HG02943 (cell line): Measurements from ENCODE around the gene BEAN1.
"Not testable (repeated sequence)": the region's sequence is repeated elsewhere in the genome, so short reads cannot be mapped to it uniquely, and the experiment has no call there.

Experiments
- ATAC-seq: cut with Tn5 transposase; IDR thresholded peaks from one replicate; pipeline ENCODE4 v1.9.1; 2021; ENCODE audit warnings: mild to moderate bottlenecking, low read depth, moderate library complexity; ENCODE audit not compliant: unreplicated experiment

BEAN1 gene

DNA sequence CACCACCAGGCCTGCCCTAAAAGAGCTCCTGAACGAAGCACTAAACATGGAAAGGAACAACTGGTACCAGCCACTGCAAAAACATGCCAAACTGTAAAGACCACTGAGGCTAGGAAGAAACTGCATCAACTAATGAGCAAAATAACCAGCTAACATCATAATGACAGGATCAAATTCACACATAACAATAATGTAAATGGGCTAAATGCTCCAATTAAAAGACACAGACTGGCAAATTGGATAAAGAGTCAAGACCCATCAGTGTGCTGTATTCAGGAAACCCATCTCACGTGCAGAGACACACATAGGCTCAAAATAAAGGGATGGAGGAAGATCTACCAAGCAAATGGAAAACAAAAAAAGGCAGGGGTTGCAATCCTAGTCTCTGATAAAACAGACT, 70.8 kb downstream of the BEAN1 start:
- ATAC-seq: not testable (repeated sequence)

DNA sequence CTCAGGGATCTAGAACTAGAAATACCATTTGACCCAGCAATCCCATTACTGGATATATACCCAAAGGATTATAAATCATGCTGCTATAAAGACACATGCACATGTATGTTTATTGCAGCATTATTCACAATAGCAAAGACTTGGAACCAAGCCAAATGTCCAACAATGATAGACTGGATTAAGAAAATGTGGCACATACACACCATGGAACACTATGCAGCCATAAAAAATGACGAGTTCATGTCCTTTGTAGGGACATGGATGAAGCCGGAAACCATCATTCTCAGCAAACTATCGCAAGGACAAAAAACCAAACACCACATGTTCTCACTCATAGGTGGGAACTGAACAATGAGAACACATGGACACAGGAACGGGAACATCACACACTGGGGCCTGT, 74.5 kb downstream of the BEAN1 start:
- not testable (repeated sequence) for ATAC-seq

DNA sequence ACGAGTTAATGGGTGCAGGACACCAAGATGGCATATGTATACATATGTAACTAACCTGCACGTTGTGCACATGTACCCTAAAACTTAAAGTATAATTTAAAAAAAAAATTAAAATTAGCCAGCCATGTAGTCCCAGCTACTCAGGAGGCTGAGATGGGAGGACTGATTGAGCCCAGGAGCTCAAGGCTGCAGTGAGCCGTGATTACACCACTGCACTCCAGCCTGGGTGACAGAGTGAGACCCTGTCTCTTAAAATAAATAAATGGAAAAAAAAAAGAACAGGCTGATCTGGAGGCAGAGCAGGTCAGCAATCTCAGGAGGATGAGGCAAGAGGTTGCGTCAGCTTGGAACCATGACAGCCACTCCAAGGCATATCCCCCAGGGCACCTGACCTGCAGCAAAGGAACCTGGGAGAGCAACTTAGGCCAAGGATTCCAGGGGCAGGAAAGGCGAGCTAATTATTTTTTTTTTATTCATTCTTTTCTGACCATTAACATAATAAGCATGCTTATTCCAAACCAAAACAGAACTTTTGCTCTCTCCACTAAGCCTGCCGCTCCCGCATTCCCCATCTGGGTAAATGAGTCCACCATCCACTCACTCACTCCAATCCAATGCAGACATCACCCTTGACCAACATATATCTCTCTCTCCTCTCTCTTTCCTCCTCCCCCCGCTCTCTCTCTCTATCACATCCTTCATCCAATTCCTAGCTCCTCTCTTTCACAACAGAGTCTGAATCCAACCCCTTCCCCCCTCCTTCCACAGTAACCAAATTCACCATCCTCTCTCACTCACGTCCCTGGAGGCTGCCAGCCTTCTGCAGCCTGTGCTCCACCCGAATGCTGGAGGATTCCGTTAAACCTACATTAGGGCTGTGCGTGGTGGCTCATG, 75.2 kb downstream of the BEAN1 start:
- ATAC-seq: no peak

DNA sequence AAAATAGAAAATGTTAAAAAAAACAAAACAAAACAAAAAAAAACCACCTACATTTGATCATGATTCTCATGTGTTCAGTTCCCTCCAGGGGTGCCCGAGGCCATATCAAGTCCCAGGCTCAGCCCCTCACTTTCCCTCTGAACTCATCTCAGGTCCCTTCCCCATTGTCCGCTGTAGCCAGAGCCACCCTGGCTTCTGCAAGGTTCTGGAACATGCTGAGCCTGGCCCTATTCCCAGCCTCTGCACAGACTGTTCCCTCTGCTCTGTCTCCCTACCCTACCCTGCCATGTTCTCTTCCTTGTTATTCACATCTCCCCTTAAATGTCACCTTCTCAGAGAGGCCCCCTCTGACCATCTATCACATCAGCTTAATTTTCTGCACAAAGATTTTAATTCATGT, 75.9 kb downstream of the BEAN1 start:
- no peak for ATAC-seq

DNA sequence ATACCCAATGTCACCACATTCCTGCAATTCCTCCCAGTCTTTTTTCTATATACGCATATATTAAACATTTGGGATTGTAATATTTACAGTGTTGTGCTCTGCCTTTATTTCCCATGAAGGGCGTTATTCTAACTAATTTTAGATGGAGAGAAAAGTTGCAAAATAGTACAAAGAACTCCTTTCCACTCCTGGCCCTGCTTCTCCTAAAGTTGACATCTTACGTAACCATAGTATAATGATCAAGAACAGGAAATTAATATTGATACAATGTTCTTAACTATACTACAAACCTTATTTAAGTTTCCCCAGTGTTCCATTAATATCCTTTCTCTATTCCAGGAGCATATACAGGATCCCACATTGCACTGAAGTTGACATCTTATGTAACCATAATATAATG, 76.5 kb downstream of the BEAN1 start:
- ATAC-seq: no peak

DNA sequence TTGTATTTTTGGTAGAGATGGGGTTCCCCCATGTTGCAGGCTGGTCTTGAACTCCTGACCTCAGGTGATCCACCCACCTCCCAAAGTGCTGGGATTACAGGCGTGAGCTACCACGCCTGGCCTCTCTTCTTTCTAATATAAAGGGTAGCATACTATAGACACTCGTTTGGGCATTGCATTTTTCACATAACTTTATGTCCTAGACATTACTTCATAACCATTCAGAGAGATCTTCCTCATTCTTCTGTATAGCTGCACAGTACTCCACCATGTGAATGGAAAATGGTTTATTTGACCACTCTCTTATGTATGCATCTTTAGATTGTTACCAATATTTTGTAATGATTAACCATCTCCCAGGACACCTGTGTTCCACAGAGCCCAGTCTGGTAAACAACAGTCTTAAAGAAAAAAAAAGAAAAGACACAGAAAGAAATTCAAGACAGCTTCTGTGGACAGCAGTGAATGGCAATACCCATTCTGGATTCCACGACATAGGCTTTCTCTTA, 80.7 kb downstream of the BEAN1 start:
- ATAC-seq: no peak

DNA sequence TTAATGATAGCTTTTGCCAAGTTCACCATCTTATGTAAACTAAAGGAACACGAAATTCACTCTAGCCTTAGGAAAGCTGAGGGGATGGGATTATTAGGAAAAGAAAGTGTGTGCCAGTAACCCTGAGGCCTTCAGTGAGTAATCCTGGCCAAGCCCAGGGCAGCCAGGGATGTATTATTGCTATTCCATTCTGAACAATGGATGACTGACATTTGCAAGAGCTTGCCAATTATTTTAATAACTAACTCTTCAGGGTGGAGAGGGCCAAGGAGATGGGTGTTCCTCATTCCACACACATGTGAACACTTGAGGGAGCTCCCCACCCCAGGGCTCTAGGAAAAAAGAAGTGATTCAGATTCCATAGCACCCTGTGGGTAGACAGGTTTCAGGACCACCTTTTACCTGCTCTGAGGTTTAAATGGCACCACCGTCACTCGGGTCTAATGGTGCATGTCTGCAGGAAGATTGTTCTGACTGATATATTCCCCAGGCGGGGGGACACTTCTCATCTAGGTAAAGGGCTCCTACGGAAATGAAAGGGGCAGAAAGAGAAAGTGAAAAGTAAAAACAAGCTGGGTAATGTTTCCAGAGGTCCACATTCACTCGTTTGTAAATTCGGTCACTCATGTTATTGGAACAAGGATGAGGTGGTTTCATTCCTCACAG, 81.3 kb downstream of the BEAN1 start:
- ATAC-seq: no peak

DNA sequence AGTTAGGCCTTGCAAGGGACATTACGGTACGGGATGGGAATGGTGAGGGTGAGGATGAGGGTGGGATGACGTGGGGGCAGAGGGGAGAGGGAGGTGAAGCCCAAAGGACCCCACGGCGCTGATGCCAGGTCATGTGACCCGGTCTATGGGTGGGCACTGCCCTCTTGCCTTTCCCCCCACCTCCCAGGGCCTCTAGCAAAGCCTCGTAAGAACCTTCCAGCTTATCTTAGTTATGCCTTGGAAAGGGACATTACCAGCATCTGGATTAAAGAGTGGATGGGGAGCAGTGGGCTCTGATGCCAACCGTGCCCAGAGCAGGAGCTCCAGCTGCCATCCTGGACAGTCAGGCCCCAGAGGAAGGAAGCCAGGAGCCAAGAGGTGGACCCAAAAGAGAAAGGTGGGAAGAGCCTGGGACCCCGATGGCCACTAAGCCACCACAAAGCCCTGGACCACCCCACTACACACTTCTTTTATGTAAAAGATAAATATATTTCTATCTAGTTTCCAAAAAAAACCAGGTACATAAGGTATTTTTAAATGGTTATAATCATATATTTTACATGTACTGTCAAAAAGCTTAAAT, 81.9 kb downstream of the BEAN1 start:
- no peak for ATAC-seq

DNA sequence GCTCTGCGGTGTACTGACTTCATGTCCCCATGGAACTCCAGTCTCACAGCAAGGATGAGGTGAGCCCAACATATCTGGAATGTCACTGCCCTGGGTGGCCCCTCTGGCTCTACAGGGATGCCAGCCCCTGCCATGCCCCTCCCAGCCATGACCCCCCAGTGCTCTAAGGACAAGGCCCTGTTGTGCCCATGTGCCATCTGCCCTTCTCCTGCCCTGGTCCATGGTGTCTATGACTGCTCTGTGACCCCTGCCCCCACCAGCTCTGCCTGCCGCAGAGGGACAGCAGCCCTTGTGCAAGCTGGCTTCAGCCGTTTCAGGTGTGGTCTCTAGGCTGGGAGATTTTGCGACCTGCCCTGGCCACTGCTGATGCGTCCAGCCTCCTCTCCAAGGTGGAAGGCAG, 82.5 kb downstream of the BEAN1 start:
- no peak for ATAC-seq

DNA sequence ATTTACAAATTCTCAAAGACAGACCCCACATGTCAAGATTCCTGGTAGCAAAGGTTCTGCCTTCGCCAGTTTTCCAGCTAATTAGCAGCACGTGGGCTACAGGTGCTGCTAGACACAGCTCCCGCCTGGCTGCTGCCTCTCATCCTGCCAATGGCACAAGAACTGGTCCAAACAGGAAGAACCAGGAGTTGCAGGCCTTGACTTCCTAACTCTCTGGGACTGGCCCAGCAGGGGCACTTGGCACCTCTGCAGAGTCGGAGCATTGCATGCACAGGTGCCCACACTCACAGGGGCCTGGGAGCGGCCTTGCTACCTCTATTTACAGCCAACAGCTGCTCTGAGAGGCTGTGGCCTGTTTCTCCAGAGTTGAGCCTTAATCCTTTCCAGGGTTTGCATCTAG, 83.2 kb downstream of the BEAN1 start:
- no peak for ATAC-seq

DNA sequence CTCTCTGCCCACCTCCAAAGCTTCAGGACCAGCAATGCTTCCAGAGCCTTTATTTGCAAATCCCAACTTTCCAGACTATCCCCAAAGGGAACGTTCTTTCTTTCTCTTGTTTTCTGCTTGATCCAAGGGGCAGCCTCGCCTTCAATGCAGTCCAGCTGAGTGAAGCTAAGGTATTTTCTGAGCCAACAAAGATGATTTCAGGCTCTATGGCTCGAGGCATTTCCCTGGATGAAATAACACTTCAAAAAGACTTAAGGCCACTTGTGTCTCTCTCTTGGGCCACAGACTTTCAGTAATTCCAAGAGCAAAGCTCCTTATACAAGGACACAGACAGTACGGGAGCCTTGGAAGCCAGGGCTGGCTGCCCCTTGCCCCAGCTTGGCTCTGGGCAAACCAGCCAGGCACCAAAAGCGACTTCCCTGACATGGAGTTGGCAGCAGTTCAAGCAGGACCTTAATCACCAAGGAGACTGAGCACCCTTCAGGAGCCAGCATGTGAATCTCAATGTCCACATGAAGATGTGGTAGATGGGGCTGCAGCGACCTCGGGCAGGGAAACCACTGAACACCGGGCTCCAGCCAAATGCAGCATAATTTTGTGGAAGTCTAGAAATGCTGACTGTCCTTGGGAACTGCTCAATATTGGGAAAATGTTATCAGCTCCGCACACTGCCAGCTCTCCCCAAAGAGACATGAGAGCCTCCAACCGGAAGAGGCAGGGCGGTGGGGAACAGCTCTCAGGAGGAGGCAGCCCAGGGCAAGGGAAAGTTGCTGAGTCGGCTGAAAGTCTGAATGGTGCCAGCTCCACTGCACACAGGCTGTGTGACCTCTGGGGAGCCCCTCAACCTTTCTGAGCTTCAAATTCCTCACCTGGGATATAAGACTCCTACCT, 83.9 kb downstream of the BEAN1 start:
- ATAC-seq: no peak

DNA sequence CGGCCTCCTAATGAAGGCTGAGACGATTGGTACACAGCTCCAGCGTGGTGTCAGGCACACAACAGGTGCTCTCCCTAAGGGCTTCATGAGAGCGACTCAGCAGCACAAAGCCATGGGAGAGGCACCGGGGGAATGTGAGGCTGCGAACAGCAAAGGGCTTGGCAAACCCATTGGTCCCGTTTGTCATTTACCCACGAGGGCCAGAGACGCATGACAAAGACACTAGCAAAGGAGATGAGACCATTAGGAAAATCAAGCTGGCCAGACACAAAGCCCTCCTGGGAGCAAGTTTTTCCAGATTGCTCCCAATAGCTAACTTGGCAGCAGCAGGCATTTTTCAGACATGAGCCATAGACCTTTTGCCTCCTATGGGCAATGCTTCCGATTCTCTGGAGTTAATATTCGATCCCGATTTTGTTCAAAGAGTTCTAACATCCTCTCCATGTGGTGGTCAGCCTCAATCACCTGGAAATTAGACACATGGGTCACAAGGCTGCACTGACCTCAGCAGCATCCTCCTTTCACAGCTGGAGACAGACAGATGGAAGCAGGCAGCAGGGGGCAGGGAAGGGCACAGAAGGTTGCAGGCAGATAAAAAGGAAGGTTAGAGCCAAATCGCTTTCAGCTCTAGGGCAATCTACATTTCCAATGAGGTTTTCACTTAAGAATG, 84.6 kb downstream of the BEAN1 start:
- no peak for ATAC-seq

DNA sequence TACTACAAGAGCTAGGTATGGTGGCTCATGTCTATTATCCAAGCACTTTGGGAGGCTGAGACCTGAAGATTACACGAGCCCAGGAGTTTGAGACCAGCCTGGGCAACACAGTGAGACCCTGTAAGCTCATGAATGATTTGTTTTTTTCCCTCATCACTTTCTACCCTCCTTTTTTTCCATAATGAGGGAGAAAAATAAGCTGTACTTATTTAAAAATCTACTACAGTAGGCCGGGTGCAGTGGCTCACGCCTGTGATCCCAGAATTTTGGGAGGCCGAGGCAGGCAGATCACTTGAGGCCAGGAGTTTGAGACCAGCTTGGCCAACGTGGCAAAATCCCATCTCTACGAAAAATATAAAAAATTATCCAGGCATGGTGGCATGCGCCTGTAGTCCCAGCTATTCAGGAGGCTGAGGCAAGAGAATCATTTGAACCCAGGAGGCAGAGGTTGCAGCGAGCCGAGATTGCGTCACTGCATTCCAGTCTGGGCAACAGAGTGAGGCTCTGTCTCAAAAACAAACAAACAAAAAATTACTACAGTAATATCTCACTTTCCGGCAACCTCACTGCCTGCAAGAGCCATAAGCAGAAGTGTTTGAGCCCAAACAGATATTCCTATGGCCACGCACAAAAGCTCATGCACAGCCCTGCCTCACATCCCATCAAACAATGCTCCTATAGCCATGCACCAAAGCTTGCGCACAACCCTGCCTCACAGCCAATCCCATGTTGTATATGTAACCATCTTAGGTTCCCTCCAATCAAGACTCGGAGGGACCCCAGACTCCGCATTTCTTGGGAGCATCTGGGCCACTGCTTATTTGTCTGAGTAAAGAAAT, 85.4 kb downstream of the BEAN1 start:
- ATAC-seq: no peak

DNA sequence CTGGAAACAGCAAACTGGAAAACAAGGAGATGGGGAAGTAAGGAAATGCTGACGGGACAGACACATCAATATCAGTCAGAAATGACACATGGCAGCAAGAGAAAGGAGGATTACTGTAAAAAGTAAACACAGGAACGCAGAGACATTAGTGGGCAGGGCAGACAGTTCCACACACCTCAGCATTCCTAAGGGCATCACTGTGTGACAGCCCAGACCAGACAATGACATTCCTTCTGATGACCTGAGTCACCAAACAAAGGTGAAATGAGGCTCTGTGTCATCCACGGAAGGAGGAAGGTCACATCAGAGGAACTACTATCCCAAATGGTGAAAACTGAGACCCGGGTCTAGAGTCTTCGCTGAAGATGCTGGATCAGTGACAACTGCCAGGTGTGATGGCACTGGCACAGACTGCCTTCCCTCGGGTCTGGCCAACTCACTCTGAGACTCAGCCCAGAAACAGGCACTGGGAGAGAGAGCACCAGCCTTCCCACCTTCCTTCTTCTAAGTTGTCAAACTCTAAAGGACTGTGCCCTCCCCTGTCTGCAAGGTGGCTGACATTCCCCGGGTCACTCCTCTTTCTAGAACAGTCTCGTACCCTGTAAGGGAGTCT, 86.1 kb downstream of the BEAN1 start:
- ATAC-seq: no peak

DNA sequence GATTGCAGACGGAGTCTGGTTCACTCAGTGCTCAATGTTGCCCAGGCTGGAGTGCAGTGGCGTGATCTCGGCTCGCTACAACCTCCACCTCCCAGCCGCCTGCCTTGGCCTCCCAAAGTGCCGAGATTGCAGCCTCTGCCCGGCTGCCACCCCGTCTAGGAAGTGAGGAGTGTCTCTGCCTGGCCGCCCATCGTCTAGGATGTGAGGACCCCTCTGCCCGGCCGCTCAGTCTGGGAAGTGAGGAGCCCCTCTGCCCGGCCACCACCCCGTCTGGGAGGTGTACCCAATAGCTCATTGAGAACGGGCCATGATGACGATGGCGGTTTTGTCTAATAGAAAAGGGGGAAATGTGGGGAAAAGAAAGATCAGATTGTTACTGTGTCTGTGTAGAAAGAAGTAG, 87.3 kb downstream of the BEAN1 start:
- ATAC-seq: not testable (repeated sequence)

DNA sequence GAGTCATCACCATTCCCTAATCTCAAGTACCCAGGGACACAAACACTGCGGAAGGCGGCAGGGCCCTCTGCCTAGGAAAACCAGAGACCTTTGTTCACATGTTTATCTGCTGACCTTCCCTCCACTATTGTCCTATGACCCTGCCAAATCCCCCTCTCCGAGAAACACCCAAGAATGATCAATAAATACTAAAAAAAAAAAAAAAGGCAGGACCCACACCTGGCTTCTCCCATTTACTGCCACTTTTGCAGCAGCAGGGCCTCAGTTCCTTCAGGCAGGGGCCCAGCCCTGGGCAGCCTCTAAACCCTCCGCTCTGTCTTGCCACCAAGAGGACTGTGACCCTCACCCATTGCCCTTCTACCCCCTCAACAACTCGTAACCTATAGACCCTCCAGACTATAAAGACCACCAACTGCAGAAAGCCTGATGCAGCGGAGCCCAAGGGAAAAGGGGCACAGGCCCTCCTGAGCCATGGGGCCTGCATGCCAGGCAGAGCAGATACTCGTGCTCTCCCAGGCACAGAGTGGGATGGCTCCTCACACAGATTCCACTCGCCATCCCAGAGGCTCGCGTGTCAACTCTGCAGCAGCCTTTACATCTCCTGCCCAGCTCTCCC, 88.0 kb downstream of the BEAN1 start:
- ATAC-seq: not testable (repeated sequence)

DNA sequence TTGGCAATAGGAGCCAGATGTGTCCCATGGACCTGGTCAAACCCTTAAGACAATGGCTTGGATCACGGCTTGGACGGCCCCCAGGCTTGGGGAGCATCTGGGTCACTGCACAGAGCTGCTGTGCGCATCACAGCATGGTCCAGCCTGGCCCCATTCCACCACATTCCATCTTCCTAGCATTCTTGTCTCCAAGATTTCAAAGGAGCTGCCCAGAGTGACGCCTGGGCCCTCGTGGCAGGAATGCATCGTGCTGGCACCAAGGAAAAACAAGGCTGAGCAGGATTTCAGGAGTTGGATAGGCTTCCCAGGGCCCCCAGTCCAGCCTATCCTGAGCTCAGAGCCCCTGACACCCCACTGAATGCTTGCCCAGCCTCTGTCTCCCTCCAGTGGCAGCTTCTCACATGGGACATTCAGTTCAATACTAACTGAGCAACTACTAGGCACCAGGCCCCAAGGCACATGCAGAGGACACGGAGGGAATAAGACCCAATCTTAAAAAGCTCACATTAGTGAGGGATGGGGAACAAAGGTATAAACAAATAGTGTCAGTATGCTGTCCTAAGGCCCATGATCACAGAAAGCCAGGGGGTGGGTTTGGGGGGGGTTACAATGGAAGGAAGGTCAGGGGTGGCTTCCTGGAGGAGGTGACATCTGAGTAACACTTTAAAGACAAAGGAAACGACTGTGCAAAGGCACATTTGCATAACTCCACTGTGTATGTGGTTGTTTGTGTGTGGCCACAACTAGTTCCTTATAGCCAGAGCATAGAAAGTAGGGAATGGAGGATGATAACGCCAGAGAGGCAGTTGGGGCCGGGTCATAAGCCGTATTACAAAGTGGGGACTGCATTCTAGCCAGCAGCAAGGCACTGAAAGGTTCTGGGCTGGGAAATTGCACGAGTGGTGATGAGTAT, 88.8 kb downstream of the BEAN1 start:
- no peak for ATAC-seq
